ENCODE data around the gene SERPINB13. TPM values are rescaled to one million over a fixed set of nuclear protein-coding genes. Genes with fewer than 3 reads are reported as not detected.
"Not testable (repeated sequence)": the region's sequence is repeated elsewhere in the genome, so short reads cannot be mapped to it uniquely, and the experiment has no call there.

The SERPINB13 gene
- total and polyA plus RNA-seq, 12 donors, result 0.10 TPM; not detected in 11

- H3K4me1 ChIP-seq (replicated peaks in 1 of 2), result no peaks in the 10 kb centered on the region
- no peak for DNase-seq
- no peak overlapping the region for H3K4me3 ChIP-seq
- no peaks in the 10 kb centered on the region for H3K27me3 ChIP-seq
- 63 to 78% (median 74%) methylated on average over 4 of the region's 4 CpGs for WGBS, 4 donors
- H3K9me3 ChIP-seq (replicated peaks in 1 of 3), result no peaks in the 10 kb centered on the region
- H3K36me3 ChIP-seq (replicated peaks in 1 of 2), result no peaks in the 10 kb centered on the region
- TF ChIP-seq POLR2A (IDR thresholded peaks at IDR 0.05), result no peak
- TF ChIP-seq CTCF (IDR thresholded peaks at IDR 0.05), result no peak
- intact Hi-C loops (cut with DNase I), result no loop called here
- no peak overlapping the region for H3K27ac ChIP-seq
Observed at GRCh38 chr18:63626431-63626830, 39.3 kb downstream of the SERPINB13 start.

GRCh38 chr18:63627819-63628218, 40.7 kb downstream of the SERPINB13 start:
- no peak overlapping the region for H3K27ac ChIP-seq
- intact Hi-C loops (cut with DNase I), result no loop called here
- no peaks in the 10 kb centered on the region for H3K36me3 ChIP-seq (replicated peaks in 1 of 2)
- H3K4me3 ChIP-seq, result no peak overlapping the region
- H3K9me3 ChIP-seq (replicated peaks in 1 of 3), result no peaks in the 10 kb centered on the region
- H3K27me3 ChIP-seq, result no peaks in the 10 kb centered on the region
- DNase-seq, result no peak
- TF ChIP-seq POLR2A (IDR thresholded peaks at IDR 0.05) (no peak), CTCF (IDR thresholded peaks at IDR 0.05) (no peak)
- no peaks in the 10 kb centered on the region for H3K4me1 ChIP-seq (replicated peaks in 1 of 2)

GRCh38 chr18:63637703-63638102, 50.6 kb downstream of the SERPINB13 start:
- Histone ChIP-seq H3K4me3 (no peak overlapping the region), H3K27ac (no peak overlapping the region), H3K36me3 (replicated peaks in 1 of 2) (no peaks in the 10 kb centered on the region), H3K9me3 (replicated peaks in 1 of 3) (no peaks in the 10 kb centered on the region), H3K27me3 (no peaks in the 10 kb centered on the region), H3K4me1 (replicated peaks in 1 of 2) (no peaks in the 10 kb centered on the region)
- 70 to 81% (median 78%) methylated on average over 6 of the region's 6 CpGs for WGBS, 4 donors
- no peak for TF ChIP-seq CTCF (IDR thresholded peaks at IDR 0.05)
- no peak for TF ChIP-seq POLR2A (IDR thresholded peaks at IDR 0.05)
- intact Hi-C loops (cut with DNase I), result no loop called here
- DNase-seq, result no peak

GRCh38 chr18:63641157-63641680, 54.1 kb downstream of the SERPINB13 start:
- DNase-seq; H3K4me3 ChIP-seq; H3K4me1 ChIP-seq (replicated peaks in 1 of 2); H3K27ac ChIP-seq; H3K9me3 ChIP-seq (replicated peaks in 1 of 3); intact Hi-C loops (cut with DNase I); H3K36me3 ChIP-seq (replicated peaks in 1 of 2); H3K27me3 ChIP-seq: not testable (repeated sequence)
- 72 to 91% (median 85%) methylated on average over 4 of the region's 4 CpGs for WGBS, 4 donors

- intact Hi-C loops (cut with DNase I), result not testable (repeated sequence)
Observed at GRCh38 chr18:63642668-63643356, 55.7 kb downstream of the SERPINB13 start.

GRCh38 chr18:63644142-63644541, 57.0 kb downstream of the SERPINB13 start, which contains the start of gene SERPINB4:
Gene SERPINB4, minus strand, starts transcription at chr18:63644256. Its CDS starts 679 bp downstream, at chr18:63643577.
- WGBS, 4 donors, result 69 to 86% (median 75%) methylated on average over 1 of the region's 2 CpGs
- H3K27ac ChIP-seq; H3K36me3 ChIP-seq (replicated peaks in 1 of 2); DNase-seq; H3K27me3 ChIP-seq; intact Hi-C loops (cut with DNase I); H3K4me3 ChIP-seq; H3K4me1 ChIP-seq (replicated peaks in 1 of 2); H3K9me3 ChIP-seq (replicated peaks in 1 of 3): not testable (repeated sequence)

More at GRCh38 chr18:63642668-63643356, 55.7 kb downstream of the SERPINB13 start:
- not testable (repeated sequence) for DNase-seq; H3K27ac ChIP-seq; H3K27me3 ChIP-seq; H3K4me1 ChIP-seq (replicated peaks in 1 of 2); H3K9me3 ChIP-seq (replicated peaks in 1 of 3); H3K36me3 ChIP-seq (replicated peaks in 1 of 2); H3K4me3 ChIP-seq
- 78 to 81% (median 80%) methylated on average over 4 of the region's 4 CpGs for WGBS, 4 donors

- H3K4me1 ChIP-seq (replicated peaks in 1 of 2); H3K27me3 ChIP-seq; H3K36me3 ChIP-seq (replicated peaks in 1 of 2); DNase-seq; H3K4me3 ChIP-seq; H3K9me3 ChIP-seq (replicated peaks in 1 of 3); H3K27ac ChIP-seq; intact Hi-C loops (cut with DNase I): not testable (repeated sequence)
- WGBS, 4 donors, result 76 to 90% (median 84%) methylated on average over 1 of the region's 1 CpG
Observed at GRCh38 chr18:63644694-63645093, 57.6 kb downstream of the SERPINB13 start.

Measured in adrenal gland (tissue), 12 donors.